NCI-H2081 treated with DMSO at 0.1 percent for 48 hours (cell line): ENCODE results near the gene OGDH.

Experiments used
- DNase-seq: peaks from one replicate; lab custom pipeline; 2025; lab: John Stamatoyannopoulos, UW

OGDH gene

GRCh38 chr7:44738876-44739665 lies 132.6 kb downstream of the OGDH start:
- DNase-seq: no peak

GRCh38 chr7:44740055-44740454 lies 133.6 kb downstream of the OGDH start:
- no peak for DNase-seq

GRCh38 chr7:44743750-44744149 lies 137.3 kb downstream of the OGDH start:
- no peak for DNase-seq

- DNase-seq: peak; percentile 60
Measured at GRCh38 chr7:44748045-44748947, 141.9 kb downstream of the OGDH start, which contains the start of gene ZMIZ2. Gene ZMIZ2 (plus strand): TSS chr7:44748847. CDS start chr7:44756250, 7,403 bp downstream.

- no peak for DNase-seq
Measured at GRCh38 chr7:44748948-44749731, 142.7 kb downstream of the OGDH start.

GRCh38 chr7:44749992-44750391 lies 143.6 kb downstream of the OGDH start:
- no peak for DNase-seq

GRCh38 chr7:44750424-44750823 lies 144.0 kb downstream of the OGDH start:
- DNase-seq: no peak

- DNase-seq: no peak
Measured at GRCh38 chr7:44750921-44751571, 144.6 kb downstream of the OGDH start.

- DNase-seq: no peak
Measured at GRCh38 chr7:44752822-44753221, 146.4 kb downstream of the OGDH start.

- no peak for DNase-seq
Measured at GRCh38 chr7:44754802-44755697, 148.6 kb downstream of the OGDH start.

- no peak for DNase-seq
Measured at GRCh38 chr7:44755698-44756627, 149.5 kb downstream of the OGDH start.

- no peak for DNase-seq
Measured at GRCh38 chr7:44756904-44757303, 150.5 kb downstream of the OGDH start.

- DNase-seq: no peak
Measured at GRCh38 chr7:44757311-44757710, 150.9 kb downstream of the OGDH start.

GRCh38 chr7:44757739-44758138 lies 151.3 kb downstream of the OGDH start:
- no peak for DNase-seq
